Naive thymus-derived CD4-positive, alpha-beta T cell (primary cell): Measurements from ENCODE around the gene WDR44. TPM values are rescaled to one million over a fixed set of nuclear protein-coding genes. Genes with fewer than 3 reads are reported as not detected.

Experiments
- ATAC-seq: fragments of 150-1000 bp; cut with Tn5 transposase; 2 replicates; pipeline ENCODE4 v1.10.0; 2021; ENCODE audit warnings: mild to moderate bottlenecking, moderate library complexity
- CTCF ChIA-PET: fragments of 350-600 bp; sonication (Branson Sonifier 250); formaldehyde crosslinking; loops from one replicate; lab custom pipeline; 2021; ENCODE audit warnings: antibody characterized with exemption; lab: Charles Lee
- POLR2A ChIA-PET: fragments of 350-600 bp; sonication (Branson Sonifier 250); formaldehyde crosslinking; loops from one replicate; lab custom pipeline; 2021; ENCODE audit warnings: antibody characterized with exemption, inconsistent platforms; lab: Charles Lee
- DNase-seq, 9 donors: peaks; one replicate each; pipeline versions ENCODE4 v3.0.0 to v3.0.0-alpha.2; 2020 to 2022; ENCODE audit warnings: mixed read lengths in 1 of 9
- H3K27ac ChIP-seq: one replicate; pipeline ENCODE4 v1.7.0; 2013; ENCODE audit warnings: mild to moderate bottlenecking, low read depth, low read length, moderate library complexity
- H3K27me3 ChIP-seq, 2 donors: one replicate each; pipeline ENCODE4 v1.7.0; 2013; ENCODE audit warnings: low read length in 2 of 2, mild to moderate bottlenecking in 2 of 2, moderate library complexity in 2 of 2; ENCODE audit not compliant: control insufficient read depth in 2 of 2, insufficient read depth in 2 of 2
- H3K36me3 ChIP-seq, 3 experiments: 1 replicate in 2 of 3; 2 replicates in 1 of 3; pipeline ENCODE4 v1.7.0; 2013; ENCODE audit warnings: low read length in 3 of 3, mild to moderate bottlenecking in 3 of 3, moderate library complexity in 1 of 3; ENCODE audit not compliant: insufficient read depth in 3 of 3, control insufficient read depth in 2 of 3
- H3K4me1 ChIP-seq, 2 donors: one replicate each; pipeline ENCODE4 v1.7.0; 2013; ENCODE audit warnings: low read length in 2 of 2, mild to moderate bottlenecking in 2 of 2, moderate library complexity in 1 of 2; ENCODE audit not compliant: control insufficient read depth in 2 of 2, insufficient read depth in 2 of 2
- H3K4me3 ChIP-seq: 2 replicates; pipeline ENCODE4 v1.7.0; 2013; ENCODE audit warnings: mild to moderate bottlenecking, low read length
- H3K9me3 ChIP-seq, 3 experiments: 1 replicate in 2 of 3; 2 replicates in 1 of 3; pipeline ENCODE4 v1.7.0; 2013; ENCODE audit warnings: low read length in 3 of 3; ENCODE audit not compliant: control insufficient read depth in 2 of 3
- H3K27ac Mint-ChIP-seq, 9 donors: one replicate each; pipeline ENCODE4 v1.8.0; 2020 to 2022; ENCODE audit warnings: mixed read lengths in 9 of 9, mild to moderate bottlenecking in 8 of 9, moderate library complexity in 5 of 9, inconsistent platforms in 2 of 9
- H3K27me3 Mint-ChIP-seq, 5 donors: one replicate each; pipeline ENCODE4 v1.8.0; 2021 to 2022; ENCODE audit warnings: mixed read lengths in 5 of 5, mild to moderate bottlenecking in 1 of 5
- H3K36me3 Mint-ChIP-seq, 5 donors: one replicate each; pipeline ENCODE4 v1.8.0; 2020 to 2022; ENCODE audit warnings: mixed read lengths in 5 of 5, mild to moderate bottlenecking in 3 of 5, inconsistent platforms in 1 of 5
- H3K4me1 Mint-ChIP-seq, 7 donors: one replicate each; pipeline ENCODE4 v1.8.0; 2020 to 2022; ENCODE audit warnings: mixed read lengths in 7 of 7, mild to moderate bottlenecking in 3 of 7, inconsistent platforms in 1 of 7
- H3K4me3 Mint-ChIP-seq, 10 donors: one replicate each; pipeline ENCODE4 v1.8.0; 2020 to 2022; ENCODE audit warnings: mild to moderate bottlenecking in 10 of 10, mixed read lengths in 10 of 10, moderate library complexity in 6 of 10, inconsistent platforms in 2 of 10
- H3K9me3 Mint-ChIP-seq, 11 donors: one replicate each; pipeline ENCODE4 v1.8.0; 2020 to 2022; ENCODE audit warnings: mixed read lengths in 11 of 11, mild to moderate bottlenecking in 4 of 11, inconsistent platforms in 1 of 11, moderate library complexity in 1 of 11
- intact Hi-C, 2 donors: fragments of 100-400 bp; cut with micrococcal nuclease; formaldehyde crosslinking; loops; one replicate each; pipeline ENCODE4 v1.15.1; 2023
- polyA plus RNA-seq, 2 donors: library from polyadenylated mRNA; unstranded; fragments of 300-500 nt; fragmentation: Illumina TruSeq; gene quantifications; one replicate each; pipeline ENCODE4 v1.2.3, GENCODE V29; 2021
- total RNA-seq, 6 experiments: library from RNA in 5 of 6; stranded (reverse) in 5 of 6; gene quantifications; 1 replicate in 5 of 6; 2 replicates in 1 of 6; pipeline ENCODE4 v1.2.3 and lab custom pipeline; 2021 to 2026

The WDR44 gene
- total and polyA plus RNA-seq, 7 experiments from 2014 or later = 7.8 to 19.0 (median 16.6) TPM

- ChIA-PET CTCF (no interaction called here), POLR2A (no interaction called here)
- Histone ChIP-seq H3K4me3 (no peak overlapping the region), H3K27me3 (no peaks in the 10 kb centered on the region), H3K9me3 (no peaks in the 10 kb centered on the region), H3K4me1 (no peaks in the 10 kb centered on the region), H3K27ac (no peak overlapping the region), H3K36me3 (no peaks in the 10 kb centered on the region)
- Mint-ChIP-seq H3K4me1 (no peaks in the 10 kb centered on the region), H3K9me3 (no peaks in the 10 kb centered on the region), H3K27ac (no peak overlapping the region), H3K36me3 (no peaks in the 10 kb centered on the region), H3K27me3 (peaks cover 0 to 2% (median 0%) of the 10 kb centered on the region in 5 donors), H3K4me3 (no peak overlapping the region)
- no peak for DNase-seq
- intact Hi-C loops = no loop called here
- no peak for ATAC-seq
These were observed 8.2 kb upstream of the WDR44 start for GRCh38 chrX:118337687-118338086.

GRCh38 chrX:118338930-118339329 lies 7.0 kb upstream of the WDR44 start:
- Mint-ChIP-seq H3K27me3 (peaks cover 0 to 2% (median 0%) of the 10 kb centered on the region in 5 donors), H3K4me1 (no peaks in the 10 kb centered on the region), H3K4me3 (no peak overlapping the region), H3K27ac (no peak overlapping the region), H3K9me3 (no peaks in the 10 kb centered on the region), H3K36me3 (no peaks in the 10 kb centered on the region)
- Histone ChIP-seq H3K9me3 (no peaks in the 10 kb centered on the region), H3K4me3 (no peak overlapping the region), H3K27ac (no peak overlapping the region), H3K36me3 (no peaks in the 10 kb centered on the region), H3K27me3 (no peaks in the 10 kb centered on the region), H3K4me1 (no peaks in the 10 kb centered on the region)
- DNase-seq (no peak), ATAC-seq (no peak)
- CTCF ChIA-PET = no interaction called here
- POLR2A ChIA-PET = no interaction called here
- intact Hi-C loops = no loop called here

GRCh38 chrX:118345045-118345463 lies 852 bp upstream of the WDR44 start:
- DNase-seq (no peak), ATAC-seq (no peak)
- H3K4me3 ChIP-seq = peak overlapping the region; percentile 70
- Mint-ChIP-seq H3K4me3 (peak overlapping the region; percentile 87 to 99 (median 98)), H3K4me1 (peaks cover 5 to 34% (median 31%) of the 10 kb centered on the region in 7 donors), H3K36me3 (no peaks in the 10 kb centered on the region), H3K9me3 (peaks cover 0 to 1% (median 0%) of the 10 kb centered on the region in 11 donors), H3K27me3 (no peaks in the 10 kb centered on the region), H3K27ac (peak overlapping the region; percentile 92 to 99 (median 96))
- H3K27ac ChIP-seq = peak overlapping the region; percentile 89
- no peaks in the 10 kb centered on the region for H3K9me3 ChIP-seq
- ChIA-PET CTCF (no interaction called here), POLR2A (interaction anchor here (0.6 to 1.0 kb wide), 2 partner anchors 19 to 80 kb away, joined by 3 read pairs; no protein-coding TSS in a partner anchor)
- peaks cover 13 to 19% of the 10 kb centered on the region in 2 donors for H3K4me1 ChIP-seq
- H3K36me3 ChIP-seq = peaks cover 0 to 7% (median 0%) of the 10 kb centered on the region in 3 experiments
- no peaks in the 10 kb centered on the region for H3K27me3 ChIP-seq
- intact Hi-C loops = loop anchor here (1.0 to 10.0 kb wide), 7 partner anchors 42 to 1907 kb away; partner anchors contain the start of genes DOCK11 (in 1 of the 2), LONRF3 (in 1 of the 2), NDUFA1 (in 1 of the 2) and PGRMC1 (in 1 of the 2)

GRCh38 chrX:118346258-118347094 lies 570 bp downstream of the WDR44 start:
- Histone ChIP-seq H3K36me3 (peaks cover 0 to 7% (median 0%) of the 10 kb centered on the region in 3 experiments), H3K27ac (peak overlapping the region; percentile 93), H3K4me3 (peak overlapping the region; percentile 87), H3K9me3 (no peaks in the 10 kb centered on the region), H3K4me1 (peaks cover 24 to 28% of the 10 kb centered on the region in 2 donors), H3K27me3 (no peaks in the 10 kb centered on the region)
- ATAC-seq (peak; percentile 48), DNase-seq (peak in 8 of 9 donors; percentile 20 to 60 (median 42))
- Mint-ChIP-seq H3K4me1 (peaks cover 5 to 41% (median 38%) of the 10 kb centered on the region in 7 donors), H3K27ac (peak overlapping the region; percentile 92 to 99 (median 96)), H3K27me3 (no peaks in the 10 kb centered on the region), H3K4me3 (peak overlapping the region; percentile 87 to 99 (median 98)), H3K9me3 (peaks cover 0 to 1% (median 0%) of the 10 kb centered on the region in 11 donors), H3K36me3 (no peaks in the 10 kb centered on the region)
- ChIA-PET CTCF (no interaction called here), POLR2A (interaction anchor here (0.6 to 1.0 kb wide), 2 partner anchors 150 to 339 kb away, joined by 3 read pairs; no protein-coding TSS in a partner anchor)
- intact Hi-C loops = loop anchor here (1.0 to 10.0 kb wide), 10 partner anchors 41 to 1906 kb away; partner anchors contain the start of genes PGRMC1 (in 2 of the 2), DOCK11 (in 1 of the 2), LONRF3 (in 1 of the 2) and NDUFA1 (in 1 of the 2)

GRCh38 chrX:118347131-118347530 lies 1.2 kb downstream of the WDR44 start:
- Histone ChIP-seq H3K27me3 (no peaks in the 10 kb centered on the region), H3K9me3 (no peaks in the 10 kb centered on the region), H3K36me3 (peaks cover 0 to 7% (median 0%) of the 10 kb centered on the region in 3 experiments), H3K27ac (peak overlapping the region; percentile 93), H3K4me1 (peaks cover 24 to 33% of the 10 kb centered on the region in 2 donors), H3K4me3 (peak overlapping the region; percentile 87)
- H3K36me3 Mint-ChIP-seq = no peaks in the 10 kb centered on the region
- peak overlapping the region; percentile 87 to 99 (median 95) for H3K27ac Mint-ChIP-seq
- H3K4me1 Mint-ChIP-seq = peaks cover 5 to 41% (median 38%) of the 10 kb centered on the region in 7 donors
- no peaks in the 10 kb centered on the region for H3K27me3 Mint-ChIP-seq
- ATAC-seq = no peak
- H3K9me3 Mint-ChIP-seq = peaks cover 0 to 1% (median 0%) of the 10 kb centered on the region in 11 donors
- no peak for DNase-seq
- intact Hi-C loops = loop anchor here (2.0 to 10.0 kb wide), 7 partner anchors 40 to 1905 kb away; partner anchors contain the start of genes LONRF3 (in 1 of the 2), NDUFA1 (in 1 of the 2), PGRMC1 (in 1 of the 2) and RNF113A (in 1 of the 2)
- CTCF ChIA-PET = no interaction called here
- POLR2A ChIA-PET = interaction anchor here (0.6 kb wide), 1 partner anchor 338 kb away, joined by 3 read pairs; no protein-coding TSS in a partner anchor
- peak overlapping the region; percentile 87 to 99 (median 98) for H3K4me3 Mint-ChIP-seq

GRCh38 chrX:118347736-118348135 lies 1.8 kb downstream of the WDR44 start:
- H3K36me3 ChIP-seq = peaks cover 0 to 7% (median 0%) of the 10 kb centered on the region in 3 experiments
- no peak for ATAC-seq
- H3K27ac ChIP-seq = peak overlapping the region; percentile 93
- peak overlapping the region; percentile 87 for H3K4me3 ChIP-seq
- ChIA-PET POLR2A (no interaction called here), CTCF (interaction anchor here (0.6 kb wide), 1 partner anchor 112 kb away, joined by 5 read pairs; no protein-coding TSS in a partner anchor)
- H3K4me1 ChIP-seq = peaks cover 24 to 33% of the 10 kb centered on the region in 2 donors
- DNase-seq = no peak
- Mint-ChIP-seq H3K9me3 (peaks cover 0 to 1% (median 0%) of the 10 kb centered on the region in 11 donors), H3K27ac (peak overlapping the region; percentile 87 to 99 (median 95)), H3K4me1 (peaks cover 9 to 46% (median 43%) of the 10 kb centered on the region in 7 donors), H3K36me3 (no peaks in the 10 kb centered on the region), H3K4me3 (peak overlapping the region; percentile 87 to 99 (median 98)), H3K27me3 (no peaks in the 10 kb centered on the region)
- no peaks in the 10 kb centered on the region for H3K9me3 ChIP-seq
- H3K27me3 ChIP-seq = no peaks in the 10 kb centered on the region
- intact Hi-C loops = loop anchor here (2.0 to 10.0 kb wide), 7 partner anchors 40 to 1905 kb away; partner anchors contain the start of genes LONRF3 (in 1 of the 2), NDUFA1 (in 1 of the 2), PGRMC1 (in 1 of the 2) and RNF113A (in 1 of the 2)
